OCI-LY3 (cell line): ENCODE data around the gene FAM110D.

ENCODE experiments used
- H2AFZ ChIP-seq: fragments of 200-600, 300-600 bp; shearing (Covaris generic); 2 replicates; pipeline ENCODE4 v1.6.0; 2014; ENCODE audit warnings: antibody characterized with exemption, low read depth, low read length
- H3K27ac ChIP-seq: fragments of 200-600, 300-600 bp; sonication (generic); 2 replicates; pipeline ENCODE4 v1.5.1; 2014; ENCODE audit warnings: mild to moderate bottlenecking, low read length, moderate library complexity, mixed read lengths
- H3K27me3 ChIP-seq: fragments of 200-600, 300-600 bp; sonication (generic); 2 replicates; pipeline ENCODE4 v1.6.1; 2014; ENCODE audit warnings: low read depth, low read length, mixed read lengths
- H3K36me3 ChIP-seq: fragments of 200-600, 300-600 bp; sonication (generic); replicated peaks from 2 replicates; pipeline ENCODE3; 2014; ENCODE audit warnings: low read depth, low read length, mixed read lengths
- H3K4me1 ChIP-seq: fragments of 300-600, 200-600 bp; sonication (generic); 2 replicates; pipeline ENCODE4 v1.6.1; 2014; ENCODE audit warnings: low read length, mixed read lengths
- H3K4me2 ChIP-seq: fragments of 200-600, 300-600 bp; sonication (generic); 2 replicates; pipeline ENCODE4 v1.6.1; 2014; ENCODE audit warnings: low read length, mixed read lengths
- H3K4me3 ChIP-seq: fragments of 300-600, 200-600 bp; sonication (generic); 2 replicates; pipeline ENCODE4 v1.5.1; 2014; ENCODE audit warnings: antibody characterized with exemption, mild to moderate bottlenecking, low read length, moderate library complexity
- H3K79me2 ChIP-seq: fragments of 300-600, 200-600 bp; shearing (Covaris generic); 2 replicates; pipeline ENCODE4 v1.6.1; 2014; ENCODE audit warnings: mild to moderate bottlenecking, low read length, mixed read lengths
- H3K9ac ChIP-seq: fragments of 300-600, 200-600 bp; shearing (Covaris generic); 2 replicates; pipeline ENCODE4 v1.6.0; 2014; ENCODE audit warnings: mild to moderate bottlenecking, low read length, moderate library complexity
- H3K9me3 ChIP-seq: fragments of 200-600, 300-600 bp; shearing (Covaris generic); 2 replicates; pipeline ENCODE4 v1.6.1; 2014; ENCODE audit warnings: low read length, mixed read lengths; ENCODE audit not compliant: insufficient read depth
- H4K20me1 ChIP-seq: fragments of 200-600, 300-600 bp; sonication (generic); 2 replicates; pipeline ENCODE4 v1.6.1; 2016; ENCODE audit warnings: low read length, mixed read lengths; ENCODE audit not compliant: insufficient read depth
- CTCF ChIP-seq: fragments of 200-600, 300-600 bp; sonication (generic); IDR thresholded peaks from 2 replicates; pipeline ENCODE4 v1.5.1; 2014; ENCODE audit warnings: antibody characterized with exemption, low read length, low read depth
- EZH2phosphoT487 ChIP-seq: fragments of 200-600 bp; shearing (Covaris generic); IDR thresholded peaks from 2 replicates; pipeline ENCODE4 v1.6.1; 2018; ENCODE audit warnings: antibody characterized with exemption, mixed run types, low read depth

Gene FAM110D

GRCh38 chr1:26154750-26155149 is 4.1 kb upstream of the FAM110D start:
- Histone ChIP-seq H3K27ac (no peak overlapping the region), H3K36me3 (no peaks in the 10 kb centered on the region), H3K4me1 (no peaks in the 10 kb centered on the region), H3K4me3 (no peak overlapping the region), H3K79me2 (no peaks in the 10 kb centered on the region), H3K27me3 (no peaks in the 10 kb centered on the region; the same call in 1 of the 2 replicates), H3K4me2 (no peak overlapping the region), H4K20me1 (no peaks in the 10 kb centered on the region), H3K9ac (no peak overlapping the region), H3K9me3 (no peaks in the 10 kb centered on the region), H2AFZ (no peak overlapping the region)
- TF ChIP-seq CTCF (no peak), EZH2phosphoT487 (no peak)

- Histone ChIP-seq H3K4me1 (no peaks in the 10 kb centered on the region), H3K27me3 (no peaks in the 10 kb centered on the region), H3K9ac (no peak overlapping the region), H3K36me3 (no peaks in the 10 kb centered on the region), H3K9me3 (no peaks in the 10 kb centered on the region), H3K4me2 (no peak overlapping the region), H3K4me3 (no peak overlapping the region), H2AFZ (no peak overlapping the region), H4K20me1 (no peaks in the 10 kb centered on the region), H3K79me2 (no peaks in the 10 kb centered on the region), H3K27ac (no peak overlapping the region)
- no peak for TF ChIP-seq EZH2phosphoT487
- TF ChIP-seq CTCF = no peak
Observed at GRCh38 chr1:26155370-26156284, 3.3 kb upstream of the FAM110D start.

DNA sequence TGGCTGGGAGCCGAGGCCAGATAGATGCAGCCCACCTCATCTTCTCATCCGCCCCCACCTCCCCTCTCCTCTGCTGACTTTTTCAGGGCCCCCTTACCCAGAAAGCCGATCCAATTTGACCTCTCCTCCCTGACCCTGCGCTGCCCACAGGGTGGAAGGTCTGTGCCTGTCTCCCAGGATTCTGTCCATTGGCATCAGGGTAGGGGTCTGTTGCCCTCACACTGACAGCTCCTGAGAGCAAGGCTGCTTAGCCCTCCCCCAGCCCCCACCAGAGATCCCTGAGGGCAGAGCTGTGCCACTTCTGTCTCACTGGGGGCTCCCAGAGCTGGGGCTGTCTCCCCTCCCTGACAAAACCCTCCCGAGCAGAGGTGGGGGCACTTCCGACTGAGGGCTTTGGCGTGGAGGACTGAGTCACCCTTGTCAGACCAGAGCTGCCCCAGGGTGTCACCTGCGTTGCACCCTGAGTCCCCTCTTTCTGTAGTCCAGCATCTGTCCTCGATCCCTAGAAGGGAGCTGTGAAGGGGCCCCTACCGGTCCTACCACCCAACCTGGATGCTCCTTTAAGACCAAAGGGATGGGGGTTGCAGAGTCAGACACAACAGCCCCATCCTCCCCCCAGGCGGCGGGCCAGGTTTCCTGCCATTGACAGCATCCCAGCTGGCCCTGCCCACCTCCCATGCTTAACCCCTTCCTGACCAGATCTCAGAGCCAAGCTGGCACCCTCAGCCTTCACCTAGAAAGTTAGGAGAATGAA is 2.4 kb upstream of the FAM110D start:
- no peaks in the 10 kb centered on the region for H3K79me2 ChIP-seq
- TF ChIP-seq EZH2phosphoT487 (no peak), CTCF (no peak)
- H3K4me2 ChIP-seq = no peak overlapping the region
- H3K27me3 ChIP-seq = no peaks in the 10 kb centered on the region
- H3K27ac ChIP-seq = no peak overlapping the region
- H3K9me3 ChIP-seq = no peaks in the 10 kb centered on the region
- no peak overlapping the region for H2AFZ ChIP-seq
- no peak overlapping the region for H3K4me3 ChIP-seq
- no peaks in the 10 kb centered on the region for H3K36me3 ChIP-seq
- no peak overlapping the region for H3K9ac ChIP-seq
- H4K20me1 ChIP-seq = no peaks in the 10 kb centered on the region
- H3K4me1 ChIP-seq = no peaks in the 10 kb centered on the region

DNA sequence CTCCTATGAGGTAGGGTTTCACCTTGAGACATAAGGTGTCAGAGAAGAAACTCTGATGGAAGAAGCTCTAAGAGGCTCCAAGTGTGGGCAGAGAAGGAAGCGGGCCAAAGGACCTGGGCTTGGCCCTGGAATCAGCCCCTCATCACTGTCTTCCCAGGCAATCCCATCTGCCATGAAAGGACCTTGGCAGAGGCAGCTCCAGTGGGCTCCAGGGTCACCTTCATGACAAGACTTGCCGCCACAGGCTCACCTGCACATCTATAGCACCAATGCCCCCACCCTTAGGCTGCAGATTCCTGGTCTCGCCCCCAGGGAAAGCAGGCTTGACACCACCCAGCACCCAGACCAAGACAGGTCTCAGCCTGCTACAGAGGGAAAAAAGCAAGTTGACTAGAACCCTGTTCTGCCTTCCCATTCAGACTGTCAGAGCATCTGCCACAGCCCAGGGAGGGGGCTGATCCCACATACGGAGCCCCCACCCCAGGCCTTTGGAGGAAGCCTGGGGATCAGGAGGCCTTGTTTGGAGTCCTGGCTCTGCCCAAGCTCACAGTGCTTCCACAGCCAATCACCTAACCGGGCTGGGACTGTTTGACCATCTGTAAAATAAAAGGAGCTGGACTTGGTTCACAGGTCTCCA is 490 bp upstream of the FAM110D start:
- Histone ChIP-seq H3K4me3 (no peak overlapping the region), H3K27me3 (no peaks in the 10 kb centered on the region), H3K79me2 (no peaks in the 10 kb centered on the region), H3K36me3 (no peaks in the 10 kb centered on the region), H3K9ac (no peak overlapping the region), H4K20me1 (no peaks in the 10 kb centered on the region), H3K4me2 (no peak overlapping the region), H2AFZ (no peak overlapping the region), H3K9me3 (no peaks in the 10 kb centered on the region), H3K27ac (no peak overlapping the region), H3K4me1 (no peaks in the 10 kb centered on the region)
- TF ChIP-seq CTCF (no peak), EZH2phosphoT487 (no peak)
